ENCODE measurements around the gene MED7.
A peak's percentile ranks its signal among the peaks of the same experiment; 100 is the strongest.

MED7 gene

DNA sequence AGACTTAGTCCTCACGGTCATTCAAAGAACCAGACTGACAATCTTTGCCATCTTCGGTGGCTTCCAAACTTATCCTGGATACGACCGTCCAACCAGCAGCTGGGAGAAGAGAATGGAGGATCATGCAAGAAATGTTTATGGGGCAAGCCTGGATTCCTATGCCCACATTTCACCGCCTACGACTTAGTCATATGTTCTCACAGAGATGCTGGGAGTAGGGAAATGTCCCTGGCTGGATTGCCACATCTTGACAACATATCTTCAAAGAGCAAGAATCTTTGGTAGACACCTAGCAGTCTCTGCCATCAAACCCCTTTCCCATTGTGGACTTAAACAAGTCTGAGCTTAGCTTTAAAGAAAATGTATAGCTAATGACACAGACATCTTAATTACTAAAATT lies 5.0 kb downstream of the MED7 start:
- H3K27me3 ChIP-seq (ENCODE audit: control insufficient read depth in 2 of 2, insufficient read depth in 2 of 2, low read length in 2 of 2), result no peaks in the 10 kb centered on the region
- no peaks in the 10 kb centered on the region for H3K4me1 ChIP-seq (ENCODE audit: control insufficient read depth in 2 of 2, insufficient read depth in 2 of 2, low read length in 2 of 2)
- peaks cover 17 to 18% of the 10 kb centered on the region in 2 donors for H3K36me3 ChIP-seq (ENCODE audit: control insufficient read depth in 2 of 2, insufficient read depth in 2 of 2, low read length in 2 of 2)
- H3K9ac ChIP-seq (ENCODE audit: low read depth in 1 of 2, low read length in 2 of 2), result no peak overlapping the region
- no peak overlapping the region for H3K27ac ChIP-seq (ENCODE audit: low read depth in 2 of 2, low read length in 2 of 2)
- H3K4me3 ChIP-seq (ENCODE audit: low read length in 2 of 2), result no peak overlapping the region
- H3K9me3 ChIP-seq (ENCODE audit: control insufficient read depth in 2 of 2, low read length in 2 of 2), result no peaks in the 10 kb centered on the region

DNA sequence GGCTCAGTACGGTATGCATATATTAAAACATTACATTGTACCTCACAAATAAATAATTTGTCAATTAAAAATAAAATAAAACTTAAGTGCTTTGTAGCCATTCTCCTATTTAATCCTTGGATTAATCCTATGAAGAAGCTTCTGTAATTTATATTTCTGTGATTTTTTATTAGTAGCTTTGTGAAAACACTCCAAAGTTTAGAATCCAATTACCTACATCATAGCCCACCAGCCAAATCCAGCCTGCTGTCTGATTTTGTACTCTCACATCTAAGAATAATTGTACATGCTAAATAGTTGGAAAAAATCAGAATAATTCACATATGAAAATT lies 10.4 kb downstream of the MED7 start:
- no peaks in the 10 kb centered on the region for H3K4me1 ChIP-seq (ENCODE audit: control insufficient read depth in 2 of 2, insufficient read depth in 2 of 2, low read length in 2 of 2)
- no peaks in the 10 kb centered on the region for H3K27me3 ChIP-seq (ENCODE audit: control insufficient read depth in 2 of 2, insufficient read depth in 2 of 2, low read length in 2 of 2)
- peaks cover 0 to under 1% of the 10 kb centered on the region in 2 donors for H3K36me3 ChIP-seq (ENCODE audit: control insufficient read depth in 2 of 2, insufficient read depth in 2 of 2, low read length in 2 of 2)
- no peak overlapping the region for H3K27ac ChIP-seq (ENCODE audit: low read depth in 2 of 2, low read length in 2 of 2)
- no peak overlapping the region for H3K9ac ChIP-seq (ENCODE audit: low read depth in 1 of 2, low read length in 2 of 2)
- peak overlapping the region in 1 of 2 donors; percentile 56 for H3K4me3 ChIP-seq (ENCODE audit: low read length in 2 of 2)
- H3K9me3 ChIP-seq (ENCODE audit: control insufficient read depth in 2 of 2, low read length in 2 of 2), result no peaks in the 10 kb centered on the region

- Histone ChIP-seq H3K4me1 (ENCODE audit: control insufficient read depth in 2 of 2, insufficient read depth in 2 of 2, low read length in 2 of 2) (no peaks in the 10 kb centered on the region), H3K36me3 (ENCODE audit: control insufficient read depth in 2 of 2, insufficient read depth in 2 of 2, low read length in 2 of 2) (no peaks in the 10 kb centered on the region), H3K9ac (ENCODE audit: low read depth in 1 of 2, low read length in 2 of 2) (no peak overlapping the region), H3K27ac (ENCODE audit: low read depth in 2 of 2, low read length in 2 of 2) (no peak overlapping the region), H3K27me3 (ENCODE audit: control insufficient read depth in 2 of 2, insufficient read depth in 2 of 2, low read length in 2 of 2) (no peaks in the 10 kb centered on the region), H3K4me3 (ENCODE audit: low read length in 2 of 2) (no peak overlapping the region), H3K9me3 (ENCODE audit: control insufficient read depth in 2 of 2, low read length in 2 of 2) (no peaks in the 10 kb centered on the region)
These were observed 11.7 kb downstream of the MED7 start for GRCh38 chr5:157130925-157131324.

- no peaks in the 10 kb centered on the region for H3K27me3 ChIP-seq (ENCODE audit: control insufficient read depth in 2 of 2, insufficient read depth in 2 of 2, low read length in 2 of 2)
- H3K4me3 ChIP-seq (ENCODE audit: low read length in 2 of 2), result no peak overlapping the region
- H3K4me1 ChIP-seq (ENCODE audit: control insufficient read depth in 2 of 2, insufficient read depth in 2 of 2, low read length in 2 of 2), result no peaks in the 10 kb centered on the region
- H3K36me3 ChIP-seq (ENCODE audit: control insufficient read depth in 2 of 2, insufficient read depth in 2 of 2, low read length in 2 of 2), result no peaks in the 10 kb centered on the region
- no peak overlapping the region for H3K27ac ChIP-seq (ENCODE audit: low read depth in 2 of 2, low read length in 2 of 2)
- H3K9me3 ChIP-seq (ENCODE audit: control insufficient read depth in 2 of 2, low read length in 2 of 2), result peaks cover 0 to 5% of the 10 kb centered on the region in 2 donors
- no peak overlapping the region for H3K9ac ChIP-seq (ENCODE audit: low read depth in 1 of 2, low read length in 2 of 2)
These were observed 21.0 kb downstream of the MED7 start for GRCh38 chr5:157121709-157122108.

DNA sequence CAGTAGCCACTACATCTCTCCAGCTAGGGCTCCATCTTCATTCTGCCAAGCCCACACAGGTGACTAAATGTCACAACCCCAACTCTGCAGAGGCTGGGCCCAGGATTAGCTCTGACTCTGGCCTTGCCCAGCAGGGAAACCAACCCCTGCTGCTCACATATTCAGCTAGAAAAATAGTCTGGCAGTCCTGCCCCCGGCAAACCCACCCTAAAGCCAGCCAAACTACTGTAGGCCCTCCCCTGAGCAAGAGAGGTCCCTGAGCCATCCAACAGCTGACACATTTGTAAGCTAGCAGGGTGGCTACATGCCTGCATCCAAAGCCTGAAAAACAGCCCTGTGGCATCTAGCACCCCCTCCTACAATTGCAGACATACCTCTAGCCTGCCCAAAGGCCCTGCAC lies 22.6 kb downstream of the MED7 start:
- peaks cover 0 to 5% of the 10 kb centered on the region in 2 donors for H3K9me3 ChIP-seq (ENCODE audit: control insufficient read depth in 2 of 2, low read length in 2 of 2)
- H3K27ac ChIP-seq (ENCODE audit: low read depth in 2 of 2, low read length in 2 of 2), result no peak overlapping the region
- H3K36me3 ChIP-seq (ENCODE audit: control insufficient read depth in 2 of 2, insufficient read depth in 2 of 2, low read length in 2 of 2), result no peaks in the 10 kb centered on the region
- H3K4me3 ChIP-seq (ENCODE audit: low read length in 2 of 2), result no peak overlapping the region
- H3K9ac ChIP-seq (ENCODE audit: low read depth in 1 of 2, low read length in 2 of 2), result no peak overlapping the region
- no peaks in the 10 kb centered on the region for H3K4me1 ChIP-seq (ENCODE audit: control insufficient read depth in 2 of 2, insufficient read depth in 2 of 2, low read length in 2 of 2)
- H3K27me3 ChIP-seq (ENCODE audit: control insufficient read depth in 2 of 2, insufficient read depth in 2 of 2, low read length in 2 of 2), result no peaks in the 10 kb centered on the region

GRCh38 chr5:157116483-157116954 lies 26.1 kb downstream of the MED7 start:
- H3K9me3 ChIP-seq (ENCODE audit: control insufficient read depth in 2 of 2, low read length in 2 of 2), result peaks cover 0 to 5% of the 10 kb centered on the region in 2 donors
- H3K27me3 ChIP-seq (ENCODE audit: control insufficient read depth in 2 of 2, insufficient read depth in 2 of 2, low read length in 2 of 2), result no peaks in the 10 kb centered on the region
- no peak overlapping the region for H3K9ac ChIP-seq (ENCODE audit: low read depth in 1 of 2, low read length in 2 of 2)
- no peaks in the 10 kb centered on the region for H3K4me1 ChIP-seq (ENCODE audit: control insufficient read depth in 2 of 2, insufficient read depth in 2 of 2, low read length in 2 of 2)
- no peak overlapping the region for H3K4me3 ChIP-seq (ENCODE audit: low read length in 2 of 2)
- no peaks in the 10 kb centered on the region for H3K36me3 ChIP-seq (ENCODE audit: control insufficient read depth in 2 of 2, insufficient read depth in 2 of 2, low read length in 2 of 2)
- H3K27ac ChIP-seq (ENCODE audit: low read depth in 2 of 2, low read length in 2 of 2), result no peak overlapping the region

DNA sequence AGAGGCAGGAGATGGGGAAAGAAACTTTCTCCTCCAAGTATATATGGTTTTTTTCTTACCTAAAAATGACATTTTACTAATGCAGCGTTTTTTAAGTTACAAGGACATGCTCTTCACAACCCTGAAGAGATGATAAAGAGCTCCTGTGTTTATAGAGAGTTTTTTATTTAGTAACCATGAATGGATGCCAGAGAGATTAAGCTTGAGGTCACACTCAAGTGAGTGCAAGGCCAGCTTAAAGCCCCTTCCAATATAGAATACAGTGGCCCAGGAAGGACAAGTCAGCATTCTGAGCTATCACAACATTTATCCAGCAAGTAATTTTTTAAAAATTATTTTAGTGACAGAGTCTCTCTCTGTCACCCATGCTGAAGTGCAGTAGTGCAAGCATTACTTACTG lies 27.2 kb downstream of the MED7 start:
- H3K27ac ChIP-seq (ENCODE audit: low read depth in 2 of 2, low read length in 2 of 2), result no peak overlapping the region
- no peaks in the 10 kb centered on the region for H3K4me1 ChIP-seq (ENCODE audit: control insufficient read depth in 2 of 2, insufficient read depth in 2 of 2, low read length in 2 of 2)
- no peak overlapping the region for H3K9ac ChIP-seq (ENCODE audit: low read depth in 1 of 2, low read length in 2 of 2)
- H3K9me3 ChIP-seq (ENCODE audit: control insufficient read depth in 2 of 2, low read length in 2 of 2), result no peaks in the 10 kb centered on the region
- no peak overlapping the region for H3K4me3 ChIP-seq (ENCODE audit: low read length in 2 of 2)
- H3K27me3 ChIP-seq (ENCODE audit: control insufficient read depth in 2 of 2, insufficient read depth in 2 of 2, low read length in 2 of 2), result no peaks in the 10 kb centered on the region
- H3K36me3 ChIP-seq (ENCODE audit: control insufficient read depth in 2 of 2, insufficient read depth in 2 of 2, low read length in 2 of 2), result no peaks in the 10 kb centered on the region

GRCh38 chr5:157115012-157115411 lies 27.7 kb downstream of the MED7 start:
- Histone ChIP-seq H3K27ac (ENCODE audit: low read depth in 2 of 2, low read length in 2 of 2) (no peak overlapping the region), H3K36me3 (ENCODE audit: control insufficient read depth in 2 of 2, insufficient read depth in 2 of 2, low read length in 2 of 2) (no peaks in the 10 kb centered on the region), H3K9ac (ENCODE audit: low read depth in 1 of 2, low read length in 2 of 2) (no peak overlapping the region), H3K4me1 (ENCODE audit: control insufficient read depth in 2 of 2, insufficient read depth in 2 of 2, low read length in 2 of 2) (no peaks in the 10 kb centered on the region), H3K4me3 (ENCODE audit: low read length in 2 of 2) (no peak overlapping the region), H3K9me3 (ENCODE audit: control insufficient read depth in 2 of 2, low read length in 2 of 2) (no peaks in the 10 kb centered on the region), H3K27me3 (ENCODE audit: control insufficient read depth in 2 of 2, insufficient read depth in 2 of 2, low read length in 2 of 2) (no peaks in the 10 kb centered on the region)

DNA sequence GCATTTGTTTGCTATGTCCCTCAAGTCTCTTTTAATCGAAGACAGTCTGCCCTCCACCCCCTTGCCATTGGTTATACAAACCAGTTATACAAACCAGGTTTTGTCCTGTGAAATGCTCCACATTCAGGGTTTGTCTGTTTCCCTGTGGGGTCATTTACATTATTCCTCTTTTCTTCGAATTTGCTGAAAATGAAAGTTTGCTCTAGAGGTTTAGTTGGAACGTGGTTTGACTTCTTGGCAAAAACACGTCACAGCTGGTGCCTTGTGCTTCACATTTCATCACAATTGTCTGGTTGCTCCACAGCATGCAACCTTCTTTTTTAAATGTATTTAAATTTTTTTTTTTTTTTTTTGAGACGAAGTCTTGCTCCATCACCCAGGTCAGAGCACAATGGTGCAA lies 29.7 kb downstream of the MED7 start:
- H3K9ac ChIP-seq (ENCODE audit: low read depth in 1 of 2, low read length in 2 of 2), result no peak overlapping the region

DNA sequence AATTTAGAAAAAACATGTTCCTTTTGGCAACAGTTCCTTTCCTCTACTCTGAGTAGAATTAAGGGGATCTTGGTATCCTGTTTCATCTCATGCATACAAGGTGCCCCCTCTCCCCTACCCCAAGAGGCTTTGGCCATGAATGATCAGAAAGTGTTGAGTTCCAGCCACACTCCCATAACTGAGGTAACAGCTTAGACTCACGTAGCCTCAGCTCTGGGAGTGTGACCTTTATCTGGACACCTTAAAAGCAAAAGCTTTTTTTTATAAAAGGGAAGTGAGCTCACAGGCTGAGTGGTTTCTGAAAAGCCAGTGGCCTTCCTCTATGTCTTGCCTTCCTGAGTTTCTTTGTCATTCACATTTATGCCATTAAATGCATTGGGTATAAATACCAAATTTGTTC lies 32.9 kb downstream of the MED7 start:
- peak overlapping the region in 1 of 2 donors; percentile 22 for H3K4me3 ChIP-seq (ENCODE audit: low read length in 2 of 2)
- H3K9ac ChIP-seq (ENCODE audit: low read depth in 1 of 2, low read length in 2 of 2), result no peak overlapping the region
- H3K27ac ChIP-seq (ENCODE audit: low read depth in 2 of 2, low read length in 2 of 2), result peak overlapping the region in 1 of 2 donors; percentile 46
- H3K4me1 ChIP-seq (ENCODE audit: control insufficient read depth in 2 of 2, insufficient read depth in 2 of 2, low read length in 2 of 2), result no peaks in the 10 kb centered on the region
- no peaks in the 10 kb centered on the region for H3K27me3 ChIP-seq (ENCODE audit: control insufficient read depth in 2 of 2, insufficient read depth in 2 of 2, low read length in 2 of 2)
- H3K36me3 ChIP-seq (ENCODE audit: control insufficient read depth in 2 of 2, insufficient read depth in 2 of 2, low read length in 2 of 2), result no peaks in the 10 kb centered on the region
- no peaks in the 10 kb centered on the region for H3K9me3 ChIP-seq (ENCODE audit: control insufficient read depth in 2 of 2, low read length in 2 of 2)

More for the DNA sequence above, 29.7 kb downstream of the MED7 start:
- H3K4me1 ChIP-seq (ENCODE audit: control insufficient read depth in 2 of 2, insufficient read depth in 2 of 2, low read length in 2 of 2), result no peaks in the 10 kb centered on the region
- no peaks in the 10 kb centered on the region for H3K9me3 ChIP-seq (ENCODE audit: control insufficient read depth in 2 of 2, low read length in 2 of 2)
- no peaks in the 10 kb centered on the region for H3K27me3 ChIP-seq (ENCODE audit: control insufficient read depth in 2 of 2, insufficient read depth in 2 of 2, low read length in 2 of 2)
- H3K27ac ChIP-seq (ENCODE audit: low read depth in 2 of 2, low read length in 2 of 2), result no peak overlapping the region
- no peak overlapping the region for H3K4me3 ChIP-seq (ENCODE audit: low read length in 2 of 2)
- H3K36me3 ChIP-seq (ENCODE audit: control insufficient read depth in 2 of 2, insufficient read depth in 2 of 2, low read length in 2 of 2), result no peaks in the 10 kb centered on the region

DNA sequence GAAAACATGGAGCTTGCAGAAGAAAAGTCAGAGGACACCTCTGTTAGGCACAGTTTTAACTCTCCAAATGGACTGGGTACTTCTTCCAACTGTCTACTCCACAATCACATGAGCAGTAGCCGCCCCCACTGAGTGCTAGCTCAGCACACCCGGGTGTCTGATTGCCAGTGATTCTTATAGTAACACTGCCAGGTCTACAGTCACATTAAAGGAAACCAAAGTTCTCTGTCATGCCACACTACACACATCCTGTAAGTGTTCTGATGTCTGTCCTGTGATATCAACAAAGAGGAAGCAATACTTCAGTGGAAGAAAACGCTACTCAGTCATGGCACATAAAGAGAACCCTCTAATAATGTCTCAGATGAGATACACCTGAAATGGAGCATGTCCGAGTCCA lies 33.7 kb downstream of the MED7 start, which contains the start of gene HAVCR2:
Gene HAVCR2 (minus strand): TSS at position 69 of the 400 bp plus-strand sequence. CDS start 61 bp downstream, at position 8.
- Histone ChIP-seq H3K27ac (ENCODE audit: low read depth in 2 of 2, low read length in 2 of 2) (peak within 1 kb of the TSS; percentile 46 to 47), H3K36me3 (ENCODE audit: control insufficient read depth in 2 of 2, insufficient read depth in 2 of 2, low read length in 2 of 2) (no peaks in the 10 kb centered on the region), H3K9me3 (ENCODE audit: control insufficient read depth in 2 of 2, low read length in 2 of 2) (no peaks in the 10 kb centered on the region), H3K27me3 (ENCODE audit: control insufficient read depth in 2 of 2, insufficient read depth in 2 of 2, low read length in 2 of 2) (no peaks in the 10 kb centered on the region), H3K9ac (ENCODE audit: low read depth in 1 of 2, low read length in 2 of 2) (no peak within 1 kb of the TSS), H3K4me1 (ENCODE audit: control insufficient read depth in 2 of 2, insufficient read depth in 2 of 2, low read length in 2 of 2) (no peaks in the 10 kb centered on the region), H3K4me3 (ENCODE audit: low read length in 2 of 2) (peak within 1 kb of the TSS; percentile 2 to 61)

All from mucosa of rectum (tissue), 2 donors.